Measurements from ENCODE around the gene WWOX.
A peak's percentile ranks its signal among the peaks of the same experiment; 100 is the strongest.

Gene WWOX

DNA sequence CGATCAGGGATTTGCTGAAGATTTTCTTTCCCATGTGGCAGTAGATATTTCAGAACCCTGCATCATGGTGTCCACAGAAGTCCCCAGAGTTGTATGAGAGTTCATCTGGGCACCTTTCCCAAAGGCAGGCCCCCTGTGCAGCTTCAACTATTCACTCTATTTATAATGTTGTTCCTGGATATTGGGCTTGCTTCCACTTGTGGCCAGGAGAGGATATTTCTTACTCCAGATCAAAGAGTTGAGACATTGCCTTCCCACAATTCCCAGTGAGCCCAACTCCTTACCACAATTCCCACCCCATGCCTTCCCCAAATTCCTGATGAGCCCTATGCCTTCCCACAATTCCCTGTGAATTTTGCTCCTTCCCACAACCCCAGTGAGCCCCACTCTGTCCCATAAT lies 206.9 kb downstream of the WWOX start:
- peak; percentile 19 for DNase-seq

GRCh38 chr16:78307824-78308528 lies 208.5 kb downstream of the WWOX start:
- DNase-seq: no peak

DNA sequence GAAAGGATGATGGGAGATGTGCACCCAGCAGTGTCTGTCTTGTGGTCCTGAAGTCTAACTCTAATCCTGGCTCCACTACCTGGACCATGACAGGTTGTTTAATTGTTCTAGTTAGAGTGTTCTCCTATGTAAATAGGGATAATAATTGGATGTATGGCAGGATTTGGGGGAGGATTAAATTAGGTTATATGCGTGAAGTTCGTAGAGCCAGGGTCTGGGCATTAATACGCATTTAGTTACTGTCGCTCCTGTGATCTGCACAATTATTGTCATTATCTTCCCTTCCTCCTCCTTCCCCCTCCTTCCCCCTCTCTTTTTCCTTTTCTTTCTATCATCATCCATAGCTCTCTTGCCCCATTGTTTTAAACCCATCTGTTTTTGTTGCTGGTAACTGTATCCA lies 210.3 kb downstream of the WWOX start:
- DNase-seq: no peak

DNA sequence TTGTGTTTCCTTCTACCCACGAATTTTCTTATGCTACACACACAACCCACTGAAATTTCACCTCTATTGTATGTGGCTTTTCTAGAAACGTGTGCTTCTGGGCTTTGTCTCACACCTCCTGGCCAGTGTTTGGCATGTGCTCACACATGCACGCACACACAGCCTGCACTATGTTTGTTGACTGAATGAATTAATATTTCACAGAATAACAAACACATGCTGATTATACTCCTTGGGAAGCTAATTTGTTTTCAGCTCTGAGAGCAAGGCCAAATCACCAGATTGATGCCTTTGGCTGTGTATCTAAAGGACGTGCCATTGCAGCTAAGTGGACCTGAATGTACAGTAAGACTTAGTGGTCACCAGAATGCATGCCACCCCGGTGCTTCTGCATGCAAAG lies 210.7 kb downstream of the WWOX start:
- DNase-seq: no peak

DNA sequence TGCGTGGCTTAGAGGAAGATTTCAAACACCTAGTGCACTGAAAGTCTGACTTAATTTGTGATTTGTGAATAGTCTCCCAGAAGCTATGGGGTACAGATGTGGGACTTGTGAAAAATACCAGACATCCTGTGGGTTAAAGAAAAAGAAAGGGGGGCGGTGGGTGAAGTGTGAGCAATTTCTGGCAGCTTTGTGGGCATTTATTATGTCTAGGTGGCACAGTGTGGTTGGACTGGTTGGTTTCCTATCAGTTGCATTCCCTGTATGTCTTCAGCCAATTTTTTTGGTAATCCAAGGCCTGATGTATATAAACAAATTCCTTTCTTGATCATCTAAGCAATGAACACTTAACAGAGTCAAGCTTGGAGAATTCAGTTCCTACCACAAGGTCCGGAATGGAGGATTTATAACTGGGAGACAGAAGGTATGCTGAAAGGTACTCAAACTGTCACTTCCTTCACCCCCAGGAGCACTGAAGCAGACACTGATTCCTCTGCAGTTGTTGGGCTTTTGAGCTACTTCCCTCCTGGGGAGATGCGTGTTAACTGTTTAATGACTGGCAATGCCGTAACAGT lies 211.6 kb downstream of the WWOX start:
- peak; percentile 14 for DNase-seq

GRCh38 chr16:78311831-78312230 lies 212.4 kb downstream of the WWOX start:
- no peak for DNase-seq

DNA sequence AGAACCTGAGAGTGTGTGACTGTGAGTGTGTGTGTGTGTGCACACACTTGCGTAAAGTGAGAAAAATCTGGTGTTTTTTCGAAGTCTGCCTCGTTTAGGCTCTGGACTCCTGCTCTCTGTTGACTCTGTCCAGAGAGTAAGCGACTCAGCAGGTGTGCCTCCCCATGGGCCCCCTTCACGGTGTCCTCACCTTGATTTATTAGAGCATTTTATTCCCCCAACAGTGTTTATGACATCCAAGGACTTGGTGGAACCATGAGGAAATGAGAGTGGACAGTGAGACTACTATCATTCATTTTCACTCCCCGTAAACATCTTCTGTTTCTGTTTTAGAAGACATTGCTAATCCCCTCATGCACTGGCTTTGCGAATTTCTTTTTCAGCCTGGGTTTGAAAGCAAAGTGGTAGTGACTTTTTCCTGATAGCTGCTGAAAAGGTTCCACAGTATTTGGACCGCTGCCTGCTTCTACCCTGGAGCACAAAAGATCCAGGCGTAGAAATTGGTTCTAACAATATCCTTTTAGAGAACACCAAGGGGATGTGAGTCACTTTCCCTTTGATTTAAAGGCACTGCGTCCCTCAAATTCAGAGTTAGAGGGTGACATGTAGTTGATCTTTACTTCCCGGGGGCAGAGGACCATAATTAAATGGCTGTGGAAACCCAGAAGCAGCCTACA lies 218.2 kb downstream of the WWOX start:
- DNase-seq: no peak

- no peak for DNase-seq
These were observed 222.3 kb downstream of the WWOX start for GRCh38 chr16:78321620-78322360.

- DNase-seq: no peak
These were observed 223.9 kb downstream of the WWOX start for GRCh38 chr16:78323315-78323714.

DNA sequence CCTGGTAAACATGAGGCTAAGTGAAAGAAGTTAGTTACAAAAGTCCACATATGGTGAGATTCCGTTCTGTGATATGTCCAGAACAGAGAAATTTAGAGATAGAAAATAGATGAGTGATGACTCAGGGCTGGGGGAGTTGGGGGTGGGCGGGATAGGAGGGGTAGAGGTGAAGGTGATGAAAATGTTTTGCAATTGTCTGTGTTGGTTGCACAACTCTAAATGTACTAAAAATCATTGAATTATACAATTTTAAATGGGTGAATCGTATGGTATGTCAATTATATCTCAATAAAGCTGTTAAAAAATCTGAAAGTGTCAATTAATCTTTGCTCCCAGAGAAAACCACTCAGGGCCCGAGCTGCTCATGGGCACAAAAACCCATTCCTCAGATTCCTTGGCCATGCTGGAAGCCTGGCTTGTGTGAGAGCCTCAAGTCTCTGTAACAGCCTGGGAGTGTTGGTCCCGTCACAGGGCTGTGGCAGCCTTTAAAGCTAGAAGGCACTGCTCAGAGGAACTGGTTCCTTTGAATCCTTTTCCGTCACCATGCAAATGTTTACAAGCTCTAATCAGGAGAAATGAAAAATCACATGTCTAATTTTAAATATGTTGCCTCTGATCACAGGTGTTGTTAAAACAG lies 225.3 kb downstream of the WWOX start:
- no peak for DNase-seq

GRCh38 chr16:78325468-78326352 lies 226.3 kb downstream of the WWOX start:
- DNase-seq: no peak

DNA sequence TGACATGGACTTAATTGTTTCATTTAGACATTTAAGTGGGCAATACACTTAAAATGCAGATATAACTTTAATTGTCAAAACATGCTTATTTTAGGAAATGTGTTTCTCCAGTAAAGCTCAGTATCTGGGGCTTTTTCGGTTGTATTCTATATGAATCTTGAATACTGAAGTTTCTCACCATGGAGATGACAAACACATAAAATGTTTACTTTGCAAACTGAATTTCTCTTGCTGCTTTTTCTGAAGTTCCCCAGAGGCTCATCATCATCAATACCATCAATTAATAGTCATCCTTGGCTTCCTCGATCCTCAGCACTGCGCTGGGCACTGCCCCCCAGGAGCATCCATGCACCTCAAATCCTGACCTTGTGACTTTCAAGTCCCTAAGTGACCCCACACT lies 227.3 kb downstream of the WWOX start:
- DNase-seq: no peak

GRCh38 chr16:78331731-78332130 lies 232.3 kb downstream of the WWOX start:
- DNase-seq: no peak

DNA sequence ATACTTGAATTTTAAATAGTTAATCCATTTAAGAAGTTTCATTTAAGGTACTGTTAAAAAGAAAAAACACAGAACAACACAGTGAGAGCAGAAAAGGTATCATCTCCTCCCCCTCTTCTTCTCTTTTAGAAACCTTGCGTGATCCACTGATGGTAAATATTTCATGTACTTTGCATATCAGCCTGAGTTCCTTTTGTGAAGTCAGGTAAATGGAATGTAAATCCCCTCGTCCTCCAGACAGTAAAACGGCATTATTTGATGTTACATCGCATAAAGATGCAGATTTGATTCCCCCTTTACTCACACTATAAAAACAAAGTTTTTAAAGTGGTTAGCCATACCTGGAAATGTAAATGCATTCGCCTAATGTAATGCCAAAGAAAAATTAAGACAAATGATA lies 234.4 kb downstream of the WWOX start:
- DNase-seq: no peak

DNA sequence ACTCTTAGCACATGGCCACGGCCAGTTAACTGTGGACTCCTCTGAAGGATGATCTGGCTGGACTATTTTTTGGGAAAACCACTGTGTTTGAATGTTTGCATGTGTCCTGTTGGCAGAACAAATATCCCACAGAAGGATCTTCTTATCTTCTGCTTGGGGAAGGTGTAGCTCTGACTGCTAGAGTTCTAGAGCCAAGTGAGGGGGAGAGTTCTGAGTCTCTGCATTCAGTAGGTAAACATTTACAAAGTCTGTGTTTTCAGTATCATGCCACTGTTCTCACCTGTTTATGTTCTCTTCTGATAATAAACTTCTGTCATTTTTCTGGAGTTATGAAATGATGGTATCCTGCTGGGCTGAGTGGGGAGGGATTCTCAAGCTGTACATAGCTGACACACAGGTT lies 241.1 kb downstream of the WWOX start:
- DNase-seq: no peak

- no peak for DNase-seq
These were observed 248.6 kb downstream of the WWOX start for GRCh38 chr16:78348068-78348467.

- no peak for DNase-seq
These were observed 249.4 kb downstream of the WWOX start for GRCh38 chr16:78348886-78349285.

GRCh38 chr16:78352184-78352583 lies 252.7 kb downstream of the WWOX start:
- DNase-seq: no peak

DNA sequence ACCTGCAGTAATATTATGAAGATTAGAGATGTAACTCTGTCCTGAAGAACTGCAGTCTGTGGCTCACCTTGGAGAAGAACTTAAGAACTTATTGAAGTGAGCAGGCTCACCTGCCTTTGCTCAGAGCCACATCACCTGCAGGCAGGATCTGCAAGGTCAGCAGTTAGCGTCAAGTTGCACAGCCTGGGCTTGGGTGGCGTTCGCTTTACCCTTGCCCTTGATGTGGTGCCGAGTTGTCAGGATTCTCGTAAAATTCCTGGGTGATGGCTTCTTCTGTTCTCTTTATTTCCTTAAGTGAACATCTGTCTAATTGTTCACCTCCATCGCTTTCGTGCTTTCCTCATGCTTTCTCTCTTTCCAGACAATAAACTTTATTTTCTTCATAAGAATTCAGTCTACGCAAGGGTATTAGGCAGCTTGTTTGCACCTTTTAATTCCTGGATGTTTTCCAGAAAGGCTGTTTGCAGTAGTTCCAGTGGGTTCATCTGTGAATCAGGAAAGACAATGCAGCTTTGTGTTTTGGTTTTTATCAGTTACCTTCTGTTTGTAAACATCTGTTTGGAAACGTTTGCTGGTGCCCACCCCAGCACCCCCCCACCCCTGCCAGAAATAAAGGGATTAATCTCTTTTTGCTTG lies 254.3 kb downstream of the WWOX start:
- DNase-seq: no peak

DNA sequence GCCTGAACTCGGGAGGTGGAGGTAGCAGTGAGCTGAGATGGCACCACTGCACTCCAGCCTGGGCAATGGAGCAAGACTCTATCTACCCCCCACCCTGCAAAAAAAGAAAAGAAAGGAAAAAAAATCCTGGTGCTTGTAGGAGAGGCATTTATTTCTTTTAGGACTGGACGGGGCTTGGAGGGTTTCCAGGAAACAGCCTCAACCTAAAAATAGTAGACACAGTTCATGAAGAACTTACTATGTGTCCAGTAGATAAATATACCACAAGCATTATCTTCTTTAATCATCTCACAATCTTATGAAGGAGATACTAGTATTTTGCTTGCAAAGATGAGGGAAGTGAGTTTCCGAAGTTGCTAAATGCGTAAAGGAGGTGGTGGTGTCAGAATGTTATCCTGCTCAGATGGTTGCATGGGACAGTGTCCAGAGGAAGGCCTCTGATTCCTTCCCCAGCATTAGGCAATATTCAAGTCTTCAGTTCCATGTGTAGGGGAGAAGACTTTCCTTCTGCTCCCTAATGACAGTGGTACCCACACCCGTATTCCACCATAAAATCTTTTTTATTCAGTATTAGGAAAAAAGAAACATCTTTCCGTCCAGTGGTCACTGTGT lies 263.2 kb downstream of the WWOX start:
- DNase-seq: no peak
